ENCODE data around the gene DGKB.

DNA sequence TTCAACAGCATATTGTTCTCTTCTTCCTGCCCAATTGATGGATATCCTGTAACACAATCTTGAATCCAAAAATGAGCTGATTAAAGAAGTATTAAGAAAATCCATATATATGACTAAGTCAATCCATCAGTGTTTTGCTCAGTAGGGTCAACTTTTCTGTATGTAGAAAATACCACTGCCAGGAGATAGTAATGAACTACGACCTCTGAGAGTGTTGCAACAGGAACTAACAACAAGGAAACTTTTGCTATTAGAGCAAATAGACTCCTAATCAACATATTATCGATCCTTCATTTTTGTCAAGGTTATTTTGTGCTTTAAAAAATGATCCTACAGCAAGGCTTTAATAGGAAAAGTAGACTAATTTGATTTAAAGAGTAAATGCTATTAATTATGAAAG is 507.8 kb downstream of the DGKB start:
- TF ChIP-seq GATA3 (IDR thresholded peaks at IDR 0.05; ENCODE audit: low read depth, low read length) = no peak
- TF ChIP-seq GATA2 (IDR thresholded peaks at IDR 0.05; ENCODE audit: low read depth, low read length) = no peak
